HG02763 (cell line): ENCODE measurements around the gene TOMM40.
A peak's percentile ranks its signal among the peaks of the same experiment; 100 is the strongest.
"Not testable (repeated sequence)": the region's sequence is repeated elsewhere in the genome, so short reads cannot be mapped to it uniquely, and the experiment has no call there.

Source experiments
- ATAC-seq: cut with Tn5 transposase; IDR thresholded peaks from one replicate; pipeline ENCODE4 v1.9.1; 2021; ENCODE audit warnings: mild to moderate bottlenecking, moderate library complexity; ENCODE audit not compliant: unreplicated experiment

The TOMM40 gene

DNA sequence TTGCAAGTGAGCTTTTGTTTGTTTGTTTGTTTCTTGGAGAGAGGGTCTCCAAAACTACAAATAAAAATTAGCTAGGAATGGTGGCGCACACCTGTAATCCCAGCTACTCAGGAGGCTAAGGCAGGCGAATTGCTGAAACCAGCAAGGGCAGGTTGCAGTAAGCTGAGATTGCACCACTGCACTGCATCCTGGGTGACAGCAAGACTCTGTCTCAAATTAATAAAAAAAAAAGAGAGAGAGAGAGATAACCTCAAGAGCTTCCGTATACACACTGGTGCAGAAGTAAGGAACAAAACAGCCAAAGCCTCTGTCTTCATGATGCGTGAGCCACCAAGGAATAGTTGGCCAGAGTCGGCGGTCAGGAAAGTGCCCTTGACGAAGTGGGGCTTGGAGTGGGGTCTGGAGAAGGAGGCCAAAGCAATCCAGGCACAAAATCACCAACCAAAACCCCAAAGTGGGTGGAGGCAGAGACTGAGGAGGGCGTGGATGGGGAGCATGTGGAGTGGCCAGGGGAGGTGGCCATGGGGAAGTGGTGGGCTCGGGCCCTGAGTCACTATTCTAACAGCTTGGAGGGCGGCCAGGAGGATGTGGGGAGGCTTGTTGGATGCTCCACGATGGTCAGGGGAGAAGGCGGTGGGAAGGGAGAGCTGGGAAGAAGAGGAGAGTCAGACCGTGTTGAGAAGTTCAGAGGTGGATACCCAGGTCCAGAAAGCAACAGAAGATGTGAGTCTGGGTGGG is 21.2 kb upstream of the TOMM40 start:
- ATAC-seq, result no peak

DNA sequence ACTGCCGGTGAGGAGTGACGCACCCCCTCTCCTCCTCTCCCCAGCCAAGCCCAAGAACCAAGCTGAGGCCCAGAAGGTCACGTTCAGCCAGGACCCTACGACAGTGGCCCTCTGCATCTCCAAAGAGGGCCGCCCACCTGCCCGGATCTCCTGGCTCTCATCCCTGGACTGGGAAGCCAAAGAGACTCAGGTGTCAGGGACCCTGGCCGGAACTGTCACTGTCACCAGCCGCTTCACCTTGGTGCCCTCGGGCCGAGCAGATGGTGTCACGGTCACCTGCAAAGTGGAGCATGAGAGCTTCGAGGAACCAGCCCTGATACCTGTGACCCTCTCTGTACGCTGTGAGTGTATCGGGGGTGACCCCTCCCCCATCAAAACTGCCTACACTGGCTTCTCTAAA is 19.2 kb upstream of the TOMM40 start:
- ATAC-seq, result no peak

DNA sequence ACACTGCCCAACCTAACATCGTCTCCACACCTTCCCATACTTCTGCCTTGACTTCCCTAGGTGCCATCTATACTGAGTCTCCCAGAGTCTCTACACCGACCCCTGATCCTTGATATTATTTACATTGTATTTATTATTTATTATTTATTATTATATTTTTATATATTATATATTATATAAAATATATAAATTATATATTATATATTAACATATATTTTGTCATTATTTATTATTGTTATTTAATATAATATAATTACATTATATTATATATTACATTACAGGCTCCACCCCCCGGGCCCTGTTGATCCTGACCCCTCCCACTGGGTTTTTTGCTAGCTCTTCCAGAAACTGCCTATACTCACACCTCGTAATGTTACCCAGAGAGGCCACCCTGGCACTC is 18.4 kb upstream of the TOMM40 start:
- no peak for ATAC-seq

DNA sequence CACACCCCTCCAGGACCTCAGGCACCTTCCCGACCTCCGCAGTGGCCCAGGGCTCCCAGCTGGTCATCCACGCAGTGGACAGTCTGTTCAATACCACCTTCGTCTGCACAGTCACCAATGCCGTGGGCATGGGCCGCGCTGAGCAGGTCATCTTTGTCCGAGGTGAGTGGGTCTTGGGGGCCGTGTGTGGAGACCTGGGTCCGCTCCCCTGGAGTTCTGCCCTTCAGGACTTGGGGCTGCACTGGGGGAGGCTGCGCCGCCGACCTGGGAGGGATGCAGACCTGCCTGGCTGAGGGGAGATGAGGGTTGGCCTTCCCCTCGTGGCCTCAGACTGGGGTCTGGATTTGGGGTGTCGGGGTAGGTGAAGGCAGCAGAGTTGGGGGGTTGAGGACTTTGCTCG is 16.7 kb upstream of the TOMM40 start:
- no peak for ATAC-seq

DNA sequence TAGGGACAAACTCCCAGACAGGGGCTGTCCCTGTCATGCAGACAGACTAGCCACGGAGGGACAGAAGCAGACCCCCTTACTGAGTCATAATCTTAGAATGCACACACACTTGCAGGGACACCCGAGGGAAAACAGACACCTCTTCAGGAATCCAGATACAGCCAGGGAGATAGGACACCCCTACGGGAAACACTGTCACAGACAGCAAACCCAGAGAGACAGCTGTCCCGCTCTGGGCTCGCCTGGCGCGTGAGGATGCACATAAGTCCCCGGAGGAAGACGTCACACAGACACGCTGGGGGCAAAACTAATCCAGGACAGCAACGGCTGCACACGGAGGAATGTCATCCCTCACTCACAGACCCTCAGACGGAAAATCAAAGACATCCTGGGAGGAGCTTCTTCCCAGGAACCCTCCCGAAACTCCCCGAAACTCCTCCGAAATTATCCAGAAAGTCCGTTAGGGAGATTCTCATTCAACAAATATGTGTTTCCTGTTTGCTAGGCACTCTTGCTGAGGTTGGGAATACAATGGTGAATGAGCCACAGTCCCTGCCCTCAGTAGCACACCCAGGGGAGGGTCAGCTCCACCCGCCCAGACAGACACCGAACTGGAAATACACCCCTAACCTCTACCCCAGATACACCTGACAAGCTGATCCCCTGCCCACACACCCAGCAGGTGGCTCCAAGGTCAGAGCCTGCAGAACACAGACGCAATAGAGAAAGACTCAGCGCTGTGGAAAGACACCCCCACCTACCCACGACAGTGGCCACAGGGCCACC is 15.2 kb upstream of the TOMM40 start:
- no peak for ATAC-seq

DNA sequence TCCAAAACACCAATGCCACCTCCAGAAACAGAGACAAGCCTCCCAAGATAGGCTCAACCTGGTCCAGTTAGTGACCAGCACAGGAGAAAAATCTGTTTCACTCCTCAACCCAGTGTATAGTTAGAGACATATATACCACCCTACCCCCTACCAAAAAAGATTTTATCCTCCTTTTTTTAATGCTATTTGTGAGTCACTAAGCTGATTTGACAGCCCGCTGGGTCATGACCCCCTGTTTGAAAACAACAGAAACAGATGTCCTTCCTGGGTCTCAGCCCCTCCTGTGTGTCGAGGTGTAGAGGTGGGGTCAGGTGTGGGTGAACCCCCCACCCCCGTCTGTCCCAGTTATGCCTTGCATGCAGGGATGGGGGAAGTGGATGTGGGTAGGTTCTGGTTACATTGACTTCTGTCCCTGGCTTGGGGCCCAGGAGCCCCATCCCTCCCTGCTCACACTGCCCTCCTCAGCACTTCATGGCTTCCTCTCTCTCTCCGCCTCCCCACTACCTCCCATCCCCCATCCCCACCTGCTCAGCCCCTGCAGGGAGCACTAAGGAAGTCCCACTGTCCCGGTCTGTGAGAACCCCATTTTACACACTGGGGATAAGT is 14.0 kb upstream of the TOMM40 start:
- ATAC-seq, result no peak

DNA sequence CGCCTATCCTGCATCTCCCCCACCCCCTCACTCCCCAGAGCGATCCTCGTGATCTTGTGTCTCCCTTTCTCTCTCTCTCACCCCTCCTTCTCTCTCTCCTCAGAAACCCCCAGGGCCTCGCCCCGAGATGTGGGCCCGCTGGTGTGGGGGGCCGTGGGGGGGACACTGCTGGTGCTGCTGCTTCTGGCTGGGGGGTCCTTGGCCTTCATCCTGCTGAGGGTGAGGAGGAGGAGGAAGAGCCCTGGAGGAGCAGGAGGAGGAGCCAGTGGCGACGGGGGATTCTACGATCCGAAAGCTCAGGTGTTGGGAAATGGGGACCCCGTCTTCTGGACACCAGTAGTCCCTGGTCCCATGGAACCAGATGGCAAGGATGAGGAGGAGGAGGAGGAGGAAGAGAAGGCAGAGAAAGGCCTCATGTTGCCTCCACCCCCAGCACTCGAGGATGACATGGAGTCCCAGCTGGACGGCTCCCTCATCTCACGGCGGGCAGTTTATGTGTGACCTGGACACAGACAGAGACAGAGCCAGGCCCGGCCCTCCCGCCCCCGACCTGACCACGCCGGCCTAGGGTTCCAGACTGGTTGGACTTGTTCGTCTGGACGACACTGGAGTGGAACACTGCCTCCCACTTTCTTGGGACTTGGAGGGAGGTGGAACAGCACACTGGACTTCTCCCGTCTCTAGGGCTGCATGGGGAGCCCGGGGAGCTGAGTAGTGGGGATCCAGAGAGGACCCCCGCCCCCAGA is 12.8 kb upstream of the TOMM40 start:
- no peak for ATAC-seq

DNA sequence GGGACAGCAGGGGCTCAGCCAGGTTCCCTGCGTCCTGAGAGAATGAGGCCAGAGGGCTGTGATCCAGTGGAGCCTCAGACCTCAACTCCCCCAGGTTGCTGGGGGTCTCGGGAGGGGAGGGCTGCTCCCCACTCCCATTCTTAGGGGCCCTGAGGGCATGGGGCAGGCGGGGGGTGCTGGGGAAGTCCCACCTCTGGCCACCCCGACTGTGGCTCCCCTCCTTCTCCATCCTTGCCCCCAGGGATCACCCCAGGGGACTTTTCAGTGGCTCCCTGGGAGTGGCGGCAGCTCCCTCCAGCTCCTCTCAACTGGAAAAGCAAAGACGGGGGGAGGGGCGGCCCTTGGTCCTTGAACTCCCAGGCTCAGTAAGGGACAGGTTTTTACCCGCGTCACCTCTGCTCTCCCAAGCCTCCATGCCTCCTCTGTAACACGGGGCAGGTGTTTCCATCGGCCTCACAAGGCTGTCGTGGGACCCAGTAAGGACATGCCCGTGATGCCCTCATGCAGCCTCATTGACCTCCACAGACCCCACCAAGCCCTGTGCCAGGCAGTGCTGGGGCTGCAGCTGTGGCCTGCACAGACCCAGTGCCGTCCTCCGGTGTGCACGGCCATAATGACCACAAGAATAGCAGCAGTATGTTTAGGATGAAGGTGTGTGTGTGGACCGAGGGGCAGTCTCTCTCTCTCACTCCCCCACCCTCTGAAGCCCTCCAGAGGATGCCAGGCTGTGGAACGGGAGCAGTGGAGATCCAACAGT is 11.6 kb upstream of the TOMM40 start:
- ATAC-seq, result no peak

DNA sequence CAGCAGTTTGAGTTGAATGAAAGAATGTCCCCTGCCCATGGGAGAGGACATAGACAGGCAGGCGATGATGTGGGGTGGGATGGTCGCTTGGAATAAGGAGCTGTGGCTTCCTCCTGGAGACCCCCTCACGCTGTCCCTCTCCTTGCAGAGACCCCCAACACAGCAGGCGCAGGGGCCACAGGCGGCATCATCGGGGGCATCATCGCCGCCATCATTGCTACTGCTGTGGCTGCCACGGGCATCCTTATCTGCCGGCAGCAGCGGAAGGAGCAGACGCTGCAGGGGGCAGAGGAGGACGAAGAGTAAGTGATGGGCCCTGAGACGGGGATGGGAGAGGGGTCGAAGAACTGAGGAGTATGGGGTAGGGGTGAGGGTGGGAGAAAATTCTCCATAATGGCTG is 9.0 kb upstream of the TOMM40 start:
- no peak for ATAC-seq

DNA sequence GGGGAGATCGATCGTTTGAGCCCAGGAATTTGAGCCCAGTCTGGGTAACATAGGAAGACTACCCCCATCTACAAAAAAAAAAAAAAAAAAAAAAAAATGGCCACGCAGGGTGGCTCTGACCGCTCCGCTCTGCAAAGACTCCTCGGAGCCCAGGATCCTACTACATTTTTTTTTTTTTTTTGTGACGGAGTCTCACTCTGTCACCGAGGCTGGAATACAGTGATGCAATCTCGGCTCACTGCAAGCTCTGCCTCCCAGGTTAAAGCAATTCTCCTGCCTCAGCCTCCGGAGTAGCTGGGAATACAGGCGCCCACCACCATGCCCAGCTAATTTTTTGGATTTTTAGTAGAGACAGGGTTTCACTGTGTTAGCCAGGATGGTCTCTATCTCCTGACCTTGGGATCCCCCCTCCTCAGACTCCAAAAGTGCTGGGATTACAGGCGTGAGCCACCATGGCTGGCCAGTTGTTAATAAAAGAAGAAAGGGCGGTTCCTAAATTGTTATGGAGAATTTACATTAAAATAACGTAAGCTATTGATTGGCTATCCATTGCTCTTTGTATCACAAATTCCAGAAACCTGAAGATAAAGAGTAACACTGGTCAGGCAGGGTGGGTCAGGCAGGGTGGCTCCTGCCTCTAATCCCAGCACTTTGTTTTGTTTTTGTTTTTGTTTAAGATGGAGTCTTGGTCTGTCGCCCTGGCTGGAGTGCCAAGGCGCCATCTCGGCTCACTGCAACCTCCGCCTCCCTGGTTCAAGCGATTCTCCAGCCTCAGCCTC is 8.2 kb upstream of the TOMM40 start:
- ATAC-seq, result not testable (repeated sequence)

DNA sequence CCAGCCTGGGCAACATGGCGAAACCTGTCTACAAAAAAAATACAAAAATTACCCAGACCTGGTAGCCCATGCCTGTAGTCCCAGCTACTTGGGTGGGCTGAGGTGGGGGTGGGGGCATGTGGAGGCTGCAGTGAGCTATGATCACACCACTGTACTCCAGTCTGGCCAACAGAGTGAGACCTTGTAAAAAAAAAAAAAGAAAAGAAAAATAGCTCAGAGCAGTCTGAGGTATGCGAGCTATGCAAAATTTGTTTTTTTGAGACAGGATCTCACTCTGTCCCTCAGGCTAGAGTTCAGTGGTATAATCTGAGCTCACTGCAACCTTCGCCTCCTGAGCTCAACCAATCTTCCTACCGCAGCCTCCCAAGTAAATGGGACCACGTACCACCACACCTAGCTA is 7.1 kb upstream of the TOMM40 start:
- ATAC-seq, result no peak

DNA sequence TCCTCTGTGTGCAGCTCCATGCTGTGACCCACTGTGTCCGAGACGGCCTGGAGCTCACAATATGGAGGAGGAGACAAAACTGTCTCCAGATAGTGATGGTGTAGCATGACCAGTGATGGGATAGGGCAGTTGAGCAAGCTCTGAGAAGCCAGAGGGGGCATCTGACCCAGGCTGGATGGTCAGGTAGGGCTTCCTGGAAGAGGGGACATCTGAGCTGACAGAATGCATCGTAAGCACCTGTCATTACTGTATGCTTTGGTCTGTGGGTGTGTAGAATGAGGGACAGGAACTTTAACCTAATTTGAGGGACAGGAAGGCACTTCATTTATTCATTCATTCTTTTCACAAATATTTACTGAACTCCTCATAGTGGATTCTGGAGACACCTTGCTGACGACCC is 6.5 kb upstream of the TOMM40 start:
- no peak for ATAC-seq

DNA sequence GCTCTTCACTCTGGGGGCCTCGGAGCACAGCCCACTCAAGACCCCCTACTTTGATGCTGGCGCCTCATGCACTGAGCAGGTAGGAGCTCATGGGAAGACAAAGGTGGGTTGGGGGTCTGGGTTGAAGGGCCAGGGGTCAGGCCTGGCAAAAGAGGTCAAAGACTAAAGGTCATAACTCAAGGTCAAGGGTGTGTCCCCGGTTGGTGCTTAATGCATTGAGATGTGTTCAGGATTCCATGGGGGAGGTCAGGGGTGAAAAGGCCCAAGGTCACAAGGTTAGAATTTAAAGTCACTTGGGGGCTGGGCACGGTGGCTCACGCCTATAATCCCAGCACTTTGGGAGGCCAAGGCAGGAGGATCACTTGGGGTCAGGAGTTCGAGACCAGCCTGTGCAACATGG is 4.9 kb upstream of the TOMM40 start:
- ATAC-seq, result no peak

DNA sequence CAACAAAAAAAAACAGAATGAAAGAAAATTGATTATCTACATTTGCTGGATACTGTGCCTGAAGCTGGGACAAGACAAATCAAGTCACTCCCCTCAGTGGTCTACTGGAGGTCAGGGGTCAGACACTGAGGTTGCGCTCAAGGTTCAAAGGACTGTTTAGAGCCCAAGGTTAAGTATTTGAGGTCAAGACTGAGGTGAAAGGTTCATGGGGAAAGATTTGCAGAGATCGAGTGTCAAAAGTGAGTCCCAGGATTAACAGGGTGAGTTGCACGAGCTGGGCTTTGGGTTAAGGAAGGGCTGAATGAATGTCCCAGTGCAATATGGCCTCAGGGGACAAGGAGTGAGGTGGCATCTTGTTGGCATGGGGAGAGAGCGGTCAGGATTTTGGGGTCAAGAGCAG is 3.4 kb upstream of the TOMM40 start:
- no peak for ATAC-seq

DNA sequence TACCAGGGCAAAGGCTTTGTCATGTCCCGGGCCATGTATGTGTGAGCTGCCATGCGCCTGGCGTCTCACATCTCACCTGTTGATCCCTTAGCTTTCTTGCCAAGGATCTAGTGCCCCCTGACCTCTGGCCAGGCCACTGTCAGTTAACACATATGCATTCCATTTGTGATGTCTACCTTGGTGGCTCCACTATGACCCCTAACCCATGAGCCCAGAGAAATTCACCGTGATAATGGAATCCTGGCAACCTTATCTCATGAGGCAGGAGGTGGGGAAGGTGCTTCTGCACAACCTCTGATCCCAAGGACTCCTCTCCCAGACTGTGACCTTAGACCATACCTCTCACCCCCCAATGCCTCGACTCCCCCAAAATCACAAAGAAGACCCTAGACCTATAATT is 2.7 kb upstream of the TOMM40 start:
- not testable (repeated sequence) for ATAC-seq

DNA sequence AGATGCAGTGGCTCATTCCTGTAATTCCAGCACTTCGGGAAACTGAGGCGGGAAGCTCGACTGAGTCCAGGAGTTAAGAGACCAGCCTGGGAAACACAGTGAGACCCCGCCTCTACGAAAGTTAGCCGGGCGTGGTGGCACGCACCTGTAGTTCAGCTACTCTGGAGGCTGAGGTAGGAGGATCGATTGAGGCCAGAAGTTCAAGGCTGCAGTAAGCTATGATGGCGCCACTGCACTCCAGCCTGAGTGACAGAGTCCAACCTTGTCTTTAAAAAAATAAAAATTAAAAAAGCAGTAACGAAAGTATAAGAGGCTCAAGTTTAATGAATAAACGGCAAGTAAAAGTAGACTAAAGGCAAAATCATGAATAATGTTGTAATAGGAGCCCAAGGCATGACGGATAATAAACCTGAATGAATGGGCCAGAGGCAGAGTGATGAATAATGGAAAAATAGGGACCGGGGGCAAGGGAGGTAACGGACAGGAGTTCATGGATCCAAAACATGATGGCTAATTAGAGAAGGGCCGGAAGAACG is 1.2 kb upstream of the TOMM40 start:
- no peak for ATAC-seq

DNA sequence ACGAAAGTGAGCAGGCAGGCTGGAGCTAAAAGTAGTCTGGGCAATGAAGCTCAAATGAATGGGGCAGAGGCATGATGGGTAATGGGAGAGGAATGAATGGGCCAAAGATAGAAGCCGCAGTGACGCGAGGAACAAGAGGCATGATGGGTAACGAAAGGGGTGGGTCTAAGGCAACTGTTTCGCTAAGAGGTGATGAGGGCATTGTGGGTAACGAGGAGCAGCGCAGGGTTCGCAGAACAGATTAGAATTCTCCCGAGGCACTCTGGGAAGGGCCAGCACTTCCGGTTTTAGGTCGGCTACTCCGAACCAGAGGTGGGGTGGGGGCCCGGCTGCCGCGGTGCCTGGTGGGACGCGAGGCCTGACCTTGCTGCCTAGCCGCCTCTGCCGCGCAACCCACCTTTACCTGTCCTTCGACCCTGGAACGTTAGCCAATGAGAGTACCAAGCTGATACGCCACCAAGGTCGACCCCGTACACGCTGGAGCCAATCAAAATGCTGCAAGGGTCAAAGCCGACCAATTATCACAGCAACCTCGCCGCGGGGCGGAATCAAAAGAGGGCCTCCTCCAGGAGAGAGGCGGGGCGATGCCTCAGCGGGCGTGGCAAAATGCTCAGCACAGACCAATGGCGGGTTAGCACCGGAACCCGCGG is 563 bp upstream of the TOMM40 start:
- peak; percentile 79 for ATAC-seq

DNA sequence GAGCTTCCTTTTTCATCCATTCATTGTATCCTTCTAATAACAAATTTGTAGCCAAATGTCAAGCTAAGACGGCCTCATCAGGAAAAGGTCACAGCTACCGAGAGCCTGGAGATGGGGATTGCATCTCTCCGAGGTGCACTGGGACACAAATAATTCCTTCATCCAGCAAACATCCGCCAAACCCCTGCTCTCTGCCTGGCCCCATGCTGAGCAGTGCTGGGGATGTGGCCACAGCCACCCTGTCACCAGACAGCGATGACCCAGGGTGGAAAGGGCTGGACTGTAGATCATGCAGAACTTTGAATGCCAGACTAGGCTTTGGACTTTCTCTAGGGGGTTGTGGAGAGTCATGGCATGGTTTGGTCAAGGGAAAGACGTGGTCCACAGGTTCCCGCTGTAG is 1.9 kb downstream of the TOMM40 start:
- ATAC-seq, result no peak
